Measurements from ENCODE around the gene FUT2. TPM values are rescaled to one million over a fixed set of nuclear protein-coding genes. Genes with fewer than 3 reads are reported as not detected.

FUT2 gene
- total RNA-seq (5.8 TPM), polyA plus RNA-seq (ENCODE audit: insufficient read depth, low read depth, low replicate concordance) (0.28 TPM)
- long read RNA-seq, donor 1: 0 reads
- long read RNA-seq, donor 2: 0 reads
- long read RNA-seq, donor 3: 0 reads
- long read RNA-seq, donor 4: 0 reads
- long read RNA-seq, donor 5: 0 reads
- long read RNA-seq, donor 6: 0 reads
- long read RNA-seq, donor 7, partial matches to known transcripts: 0 of 1 reads
- long read RNA-seq, donor 7, other reads (novel, unspliced or antisense): 1 of 1 reads
- long read RNA-seq, donor 8, partial matches to known transcripts: 0 of 1 reads
- long read RNA-seq, donor 8, other reads (novel, unspliced or antisense): 0 of 1 reads
- long read RNA-seq, donor 9: 0 reads
- long read RNA-seq, donor 10: 0 reads

DNA sequence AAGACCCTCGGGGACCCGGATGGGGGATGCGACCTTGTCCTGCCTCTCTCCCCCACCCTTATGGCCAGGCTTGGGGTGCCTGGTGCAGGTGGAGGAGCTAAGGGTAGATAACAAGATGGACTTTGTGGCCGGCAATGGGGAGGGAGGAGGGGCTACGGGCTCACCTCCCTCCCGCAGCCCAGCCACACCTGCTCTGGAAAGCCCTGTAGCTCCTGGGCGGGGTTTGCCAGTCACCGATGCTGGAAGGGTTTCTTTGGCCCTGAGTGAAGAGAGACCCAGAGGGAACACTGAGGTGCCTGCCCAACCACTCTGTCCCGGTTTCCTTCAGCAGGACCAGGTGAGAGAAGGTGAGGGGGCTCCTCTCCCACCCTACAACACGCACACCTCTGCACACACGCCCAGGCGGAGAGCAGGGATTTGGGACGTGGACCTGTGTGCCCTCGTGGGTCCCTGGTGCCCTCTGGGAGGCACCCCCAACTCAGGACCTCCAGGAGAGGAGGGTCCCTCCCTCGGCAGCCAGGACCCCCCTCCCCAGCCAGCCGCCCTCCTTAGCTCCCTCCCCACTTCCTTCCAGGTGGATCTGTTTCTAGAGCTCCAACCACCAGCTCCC, at the start of gene FUT2:
Gene FUT2 (plus strand): TSS at position 229 of the 610 bp plus-strand sequence. CDS start 6,986 bp downstream, outside the sequence.
- Histone ChIP-seq H3K4me1 (ENCODE audit: control insufficient read depth in 2 of 3, insufficient read depth in 2 of 3, low read depth in 1 of 3, low read length in 3 of 3) (peaks cover 0 to 2% (median 0%) of the 10 kb centered on the region in 3 donors), H3K36me3 (ENCODE audit: control insufficient read depth in 2 of 3, insufficient read depth in 3 of 3, low read length in 3 of 3) (no peaks in the 10 kb centered on the region), H3K4me3 (ENCODE audit: low read length in 3 of 3) (peak within 1 kb of the TSS in 1 of 3 donors; percentile 32), H3K27ac (ENCODE audit: low read depth in 2 of 2, low read length in 2 of 2) (no peak within 1 kb of the TSS), H3K9ac (ENCODE audit: low read length in 3 of 3) (no peak within 1 kb of the TSS), H3K27me3 (ENCODE audit: control insufficient read depth, insufficient read depth, low read length) (no peaks in the 10 kb centered on the region), H3K9me3 (ENCODE audit: control insufficient read depth in 2 of 3, insufficient read depth in 1 of 3, low read length in 3 of 3) (no peaks in the 10 kb centered on the region)
- FAIRE-seq: no peak
- DNase-seq: peak in 2 of 5 donors; percentile 22 to 31
- intact Hi-C loops (cut with DNase I): no loop called here
- TF ChIP-seq, protein P1, sequence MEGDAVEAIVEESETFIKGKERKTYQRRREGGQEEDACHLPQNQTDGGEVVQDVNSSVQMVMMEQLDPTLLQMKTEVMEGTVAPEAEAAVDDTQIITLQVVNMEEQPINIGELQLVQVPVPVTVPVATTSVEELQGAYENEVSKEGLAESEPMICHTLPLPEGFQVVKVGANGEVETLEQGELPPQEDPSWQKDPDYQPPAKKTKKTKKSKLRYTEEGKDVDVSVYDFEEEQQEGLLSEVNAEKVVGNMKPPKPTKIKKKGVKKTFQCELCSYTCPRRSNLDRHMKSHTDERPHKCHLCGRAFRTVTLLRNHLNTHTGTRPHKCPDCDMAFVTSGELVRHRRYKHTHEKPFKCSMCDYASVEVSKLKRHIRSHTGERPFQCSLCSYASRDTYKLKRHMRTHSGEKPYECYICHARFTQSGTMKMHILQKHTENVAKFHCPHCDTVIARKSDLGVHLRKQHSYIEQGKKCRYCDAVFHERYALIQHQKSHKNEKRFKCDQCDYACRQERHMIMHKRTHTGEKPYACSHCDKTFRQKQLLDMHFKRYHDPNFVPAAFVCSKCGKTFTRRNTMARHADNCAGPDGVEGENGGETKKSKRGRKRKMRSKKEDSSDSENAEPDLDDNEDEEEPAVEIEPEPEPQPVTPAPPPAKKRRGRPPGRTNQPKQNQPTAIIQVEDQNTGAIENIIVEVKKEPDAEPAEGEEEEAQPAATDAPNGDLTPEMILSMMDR (IDR thresholded peaks at IDR 0.05; ENCODE audit: borderline replicate concordance, extremely low read depth, insufficient read depth): no peak

DNA sequence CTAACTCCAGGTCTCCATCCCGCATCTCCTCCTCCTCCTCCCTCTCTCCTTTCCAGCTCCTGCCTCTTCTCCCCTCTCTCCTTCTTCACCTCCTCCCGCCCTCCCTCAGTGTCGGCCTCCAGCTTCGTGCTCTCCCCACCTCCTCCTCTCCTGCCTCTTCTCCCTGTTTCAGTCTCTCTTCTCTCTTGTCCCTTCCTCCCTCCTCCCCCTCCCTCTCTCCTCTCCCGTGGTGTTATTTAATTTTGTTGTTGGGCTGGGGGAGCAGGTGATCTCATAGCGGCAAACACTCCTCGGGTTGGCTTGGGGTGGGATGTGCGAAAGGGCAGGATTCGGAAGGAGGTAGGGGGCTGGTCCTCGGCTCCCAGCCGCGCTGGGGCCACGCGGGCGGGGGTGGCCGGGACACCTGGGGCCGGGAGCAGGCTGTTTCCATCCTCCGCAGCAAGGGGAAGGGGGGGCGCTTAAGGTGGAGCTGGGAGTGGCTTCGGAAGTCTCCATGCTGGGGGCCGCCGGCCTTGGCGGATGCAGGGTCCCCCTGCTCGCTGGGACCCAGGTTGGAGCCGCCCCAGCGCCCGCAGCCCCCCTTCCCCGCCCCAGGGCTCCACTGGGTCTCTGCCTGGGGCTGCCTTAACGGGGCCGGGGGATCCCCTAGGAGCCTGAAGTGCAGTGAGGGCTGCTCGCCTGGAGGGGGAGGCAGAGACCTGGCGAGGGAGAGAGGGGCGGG, 49.6 kb upstream of the FUT2 start, which contains the start of gene CA11:
Gene CA11 (minus strand): TSS at position 187 of the 721 bp plus-strand sequence. CDS start 555 bp downstream, outside the sequence.
- DNase-seq (peak; percentile 95 to 97 (median 96)), FAIRE-seq (no peak)
- Histone ChIP-seq H3K27me3 (ENCODE audit: control insufficient read depth, insufficient read depth, low read length) (no peaks in the 10 kb centered on the region), H3K4me3 (ENCODE audit: low read length in 3 of 3) (peak within 1 kb of the TSS; percentile 52 to 70 (median 61)), H3K9ac (ENCODE audit: low read length in 3 of 3) (peak within 1 kb of the TSS; percentile 15 to 82 (median 23)), H3K27ac (ENCODE audit: low read depth in 2 of 2, low read length in 2 of 2) (peak within 1 kb of the TSS; percentile 87 to 95), H3K4me1 (ENCODE audit: control insufficient read depth in 2 of 3, insufficient read depth in 2 of 3, low read depth in 1 of 3, low read length in 3 of 3) (peaks cover 0 to 7% (median 0%) of the 10 kb centered on the region in 3 donors), H3K36me3 (ENCODE audit: control insufficient read depth in 2 of 3, insufficient read depth in 3 of 3, low read length in 3 of 3) (no peaks in the 10 kb centered on the region), H3K9me3 (ENCODE audit: control insufficient read depth in 2 of 3, insufficient read depth in 1 of 3, low read length in 3 of 3) (no peaks in the 10 kb centered on the region)
- TF ChIP-seq, protein P1 (IDR thresholded peaks at IDR 0.05; ENCODE audit: borderline replicate concordance, extremely low read depth, insufficient read depth): peak; percentile 88
- intact Hi-C loops (cut with DNase I): no loop called here

DNA sequence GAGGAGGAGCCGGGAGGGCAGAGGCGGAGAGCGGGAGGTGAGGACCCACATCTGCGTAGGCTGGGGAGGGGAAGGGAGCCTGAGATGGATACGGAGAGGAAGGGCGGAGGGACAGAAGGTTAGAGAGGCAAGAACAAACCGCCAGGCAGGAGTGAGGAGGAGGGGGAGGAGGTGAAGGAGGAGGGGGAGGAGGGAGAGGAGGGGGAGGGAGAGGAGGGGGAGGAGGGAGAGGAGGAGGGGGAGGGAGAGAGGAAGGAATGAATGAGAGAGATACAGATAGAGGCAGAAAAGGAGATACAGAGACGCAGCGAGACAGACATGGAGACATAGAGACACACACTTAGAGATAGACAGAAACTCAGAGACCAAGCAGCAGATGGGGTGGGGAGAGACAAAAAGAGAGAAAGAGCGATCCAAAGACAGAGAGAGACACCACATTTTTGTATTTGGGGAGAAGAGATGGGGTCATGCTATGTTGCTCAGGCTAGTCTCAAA, 49.0 kb upstream of the FUT2 start:
- H3K9me3 ChIP-seq (ENCODE audit: control insufficient read depth in 2 of 3, insufficient read depth in 1 of 3, low read length in 3 of 3): no peaks in the 10 kb centered on the region
- no peaks in the 10 kb centered on the region for H3K36me3 ChIP-seq (ENCODE audit: control insufficient read depth in 2 of 3, insufficient read depth in 3 of 3, low read length in 3 of 3)
- TF ChIP-seq, protein P1 (IDR thresholded peaks at IDR 0.05; ENCODE audit: borderline replicate concordance, extremely low read depth, insufficient read depth): no peak
- peaks cover 0 to 7% (median 0%) of the 10 kb centered on the region in 3 donors for H3K4me1 ChIP-seq (ENCODE audit: control insufficient read depth in 2 of 3, insufficient read depth in 2 of 3, low read depth in 1 of 3, low read length in 3 of 3)
- no peaks in the 10 kb centered on the region for H3K27me3 ChIP-seq (ENCODE audit: control insufficient read depth, insufficient read depth, low read length)
- peak overlapping the region in 1 of 3 donors; percentile 7 for H3K4me3 ChIP-seq (ENCODE audit: low read length in 3 of 3)
- no peak overlapping the region for H3K27ac ChIP-seq (ENCODE audit: low read depth in 2 of 2, low read length in 2 of 2)
- no peak for DNase-seq
- intact Hi-C loops (cut with DNase I): no loop called here
- no peak for FAIRE-seq
- no peak overlapping the region for H3K9ac ChIP-seq (ENCODE audit: low read length in 3 of 3)
